GM23338 (cell line): ENCODE data around the gene KCNK3. TPM values are rescaled to one million over a fixed set of nuclear protein-coding genes. Genes with fewer than 3 reads are reported as not detected.

Experiments used
- ATAC-seq: fragments of 200-7000 bp; cut with Tn5 transposase; 3 replicates; pipeline ENCODE4 v1.9.1; 2020
- DNase-seq: peaks from one replicate; pipeline ENCODE4 v3.0.0-alpha.2; 2015; ENCODE audit warnings: low spot score
- H2AFZ ChIP-seq: fragments of 200-600 bp; sonication (generic); 2 replicates; pipeline ENCODE4 v1.8.0; 2016; ENCODE audit warnings: antibody characterized with exemption, mild to moderate bottlenecking, moderate library complexity
- H3F3A ChIP-seq: fragments of 200-600 bp; sonication (generic); replicated peaks from 2 replicates; pipeline ENCODE4 v1.8.0; 2017; ENCODE audit warnings: antibody characterized with exemption, mixed run types, low read depth
- H3K27ac ChIP-seq: fragments of 200-600 bp; sonication (generic); 2 replicates; pipeline ENCODE4 v1.6.1; 2016; ENCODE audit warnings: low read depth
- H3K27me3 ChIP-seq: fragments of 200-600 bp; sonication (generic); 2 replicates; pipeline ENCODE4 v1.8.0; 2016; ENCODE audit warnings: mild to moderate bottlenecking, mixed run types, moderate library complexity; ENCODE audit not compliant: insufficient read depth
- H3K36me3 ChIP-seq: fragments of 200-600 bp; sonication (generic); 2 replicates; pipeline ENCODE4 v1.8.0; 2016; ENCODE audit warnings: mild to moderate bottlenecking; ENCODE audit not compliant: insufficient read depth
- H3K4me1 ChIP-seq: fragments of 200-600 bp; sonication (generic); 2 replicates; pipeline ENCODE4 v1.8.0; 2016; ENCODE audit warnings: mild to moderate bottlenecking, moderate library complexity; ENCODE audit not compliant: insufficient read depth
- H3K4me2 ChIP-seq: fragments of 200-600 bp; sonication (generic); 2 replicates; pipeline ENCODE4 v1.7.1; 2017; ENCODE audit warnings: mixed run types
- H3K4me3 ChIP-seq: fragments of 200-600 bp; sonication (generic); 2 replicates; pipeline ENCODE4 v1.6.1; 2016; ENCODE audit warnings: mixed run types
- H3K79me2 ChIP-seq: fragments of 200-600 bp; sonication (generic); replicated peaks from 2 replicates; pipeline ENCODE4 v1.8.0; 2017; ENCODE audit warnings: mild to moderate bottlenecking; ENCODE audit not compliant: insufficient read depth
- H3K9me2 ChIP-seq: fragments of 200-600 bp; sonication (generic); 2 replicates; pipeline ENCODE4 v1.8.0; 2017; ENCODE audit not compliant: insufficient read depth
- H4K20me1 ChIP-seq: fragments of 200-600 bp; sonication (generic); replicated peaks from 2 replicates; pipeline ENCODE4 v1.8.0; 2017; ENCODE audit warnings: mild to moderate bottlenecking; ENCODE audit not compliant: insufficient read depth
- H3K27ac Mint-ChIP-seq: 2 replicates; pipeline ENCODE4 v1.8.0; 2020; ENCODE audit warnings: inconsistent platforms, mild to moderate bottlenecking, moderate library complexity, mixed read lengths
- H3K27me3 Mint-ChIP-seq: 3 replicates; pipeline ENCODE4 v1.8.0; 2022; ENCODE audit warnings: low read depth, mild to moderate bottlenecking, moderate library complexity, mixed read lengths, inconsistent platforms; ENCODE audit not compliant: insufficient read depth, poor library complexity
- H3K36me3 Mint-ChIP-seq: 3 replicates; pipeline ENCODE4 v1.8.0; 2021; ENCODE audit warnings: low read depth, mild to moderate bottlenecking, inconsistent platforms, moderate library complexity, mixed read lengths
- H3K4me1 Mint-ChIP-seq: 3 replicates; pipeline ENCODE4 v1.8.0; 2020; ENCODE audit warnings: mild to moderate bottlenecking, inconsistent platforms, mixed read lengths
- H3K4me3 Mint-ChIP-seq: 3 replicates; pipeline ENCODE4 v1.8.0; 2021; ENCODE audit warnings: moderate library complexity, mild to moderate bottlenecking, inconsistent platforms, mixed read lengths
- H3K9me3 Mint-ChIP-seq: 3 replicates; pipeline ENCODE4 v1.8.0; 2020; ENCODE audit warnings: moderate library complexity, mild to moderate bottlenecking, inconsistent platforms, mixed read lengths
- CREB1 ChIP-seq: fragments of 250-450 bp; sonication (Bioruptor Pico); IDR thresholded peaks from 2 replicates; pipeline ENCODE4 v1.5.0; 2020; ENCODE audit warnings: low read depth, mild to moderate bottlenecking, moderate library complexity
- EZH2phosphoT487 ChIP-seq: fragments of 200-600 bp; sonication (generic); IDR thresholded peaks from one replicate; pipeline ENCODE4 v1.8.1; 2018; ENCODE audit warnings: antibody characterized with exemption; ENCODE audit not compliant: unreplicated experiment
- NANOG ChIP-seq: IDR thresholded peaks from 2 replicates; pipeline ENCODE4 v1.6.1; 2016; ENCODE audit warnings: antibody characterized with exemption, borderline replicate concordance
- POLR2AphosphoS5 ChIP-seq: IDR thresholded peaks from 2 replicates; pipeline ENCODE4 v1.6.1; 2016; ENCODE audit warnings: antibody characterized with exemption, low read depth
- STAT1 ChIP-seq: IDR thresholded peaks from one replicate; pipeline ENCODE4 v1.6.1; 2016; ENCODE audit warnings: antibody characterized with exemption; ENCODE audit not compliant: unreplicated experiment
- ZNF114 ChIP-seq: fragments of 250-450 bp; sonication (Bioruptor Pico); IDR thresholded peaks from 2 replicates; pipeline ENCODE4 v1.5.0; 2020; ENCODE audit warnings: mild to moderate bottlenecking, moderate library complexity
- ZNF331 ChIP-seq: fragments of 250-450 bp; sonication (Bioruptor Pico); IDR thresholded peaks from 2 replicates; pipeline ENCODE4 v1.5.0; 2020; ENCODE audit warnings: low read depth, mild to moderate bottlenecking, moderate library complexity
- polyA plus RNA-seq: library from polyadenylated mRNA; unstranded; fragments of >200 nt; fragmentation: Nextera tagmentation; extraction: Ambion mirVana; gene quantifications from 2 replicates; pipeline ENCODE4 v1.2.1, GENCODE V29; 2016
- total RNA-seq: library from RNA; depleted of rRNA; stranded (reverse); fragments of >200 nt; shearing (Covaris generic); gene quantifications from 2 replicates; pipeline ENCODE4 v1.2.3, GENCODE V29; 2014
- TF ChIP-seq, protein P1 (sequence below): IDR thresholded peaks from 2 replicates; pipeline ENCODE4 v1.6.1; 2016; ENCODE audit warnings: antibody characterized with exemption
- TF ChIP-seq, protein P2 (sequence below), 2 experiments: fragments of 200-600 bp in 1 of 2; sonication (generic) in 1 of 2; conservative IDR thresholded peaks; 2 replicates each; pipeline versions ENCODE4 v1.5.1 to v1.6.1; 2016 to 2017; ENCODE audit warnings: antibody characterized with exemption in 2 of 2, low read depth in 2 of 2, mild to moderate bottlenecking in 2 of 2, moderate library complexity in 1 of 2
- TF ChIP-seq, protein P3 (sequence below): fragments of 250-450 bp; sonication (Bioruptor Pico); IDR thresholded peaks from 2 replicates; pipeline ENCODE4 v1.5.0; 2020; ENCODE audit warnings: mild to moderate bottlenecking, moderate library complexity

Gene KCNK3
- total and polyA plus RNA-seq, 2 experiments from 2014 or later: not detected

DNA sequence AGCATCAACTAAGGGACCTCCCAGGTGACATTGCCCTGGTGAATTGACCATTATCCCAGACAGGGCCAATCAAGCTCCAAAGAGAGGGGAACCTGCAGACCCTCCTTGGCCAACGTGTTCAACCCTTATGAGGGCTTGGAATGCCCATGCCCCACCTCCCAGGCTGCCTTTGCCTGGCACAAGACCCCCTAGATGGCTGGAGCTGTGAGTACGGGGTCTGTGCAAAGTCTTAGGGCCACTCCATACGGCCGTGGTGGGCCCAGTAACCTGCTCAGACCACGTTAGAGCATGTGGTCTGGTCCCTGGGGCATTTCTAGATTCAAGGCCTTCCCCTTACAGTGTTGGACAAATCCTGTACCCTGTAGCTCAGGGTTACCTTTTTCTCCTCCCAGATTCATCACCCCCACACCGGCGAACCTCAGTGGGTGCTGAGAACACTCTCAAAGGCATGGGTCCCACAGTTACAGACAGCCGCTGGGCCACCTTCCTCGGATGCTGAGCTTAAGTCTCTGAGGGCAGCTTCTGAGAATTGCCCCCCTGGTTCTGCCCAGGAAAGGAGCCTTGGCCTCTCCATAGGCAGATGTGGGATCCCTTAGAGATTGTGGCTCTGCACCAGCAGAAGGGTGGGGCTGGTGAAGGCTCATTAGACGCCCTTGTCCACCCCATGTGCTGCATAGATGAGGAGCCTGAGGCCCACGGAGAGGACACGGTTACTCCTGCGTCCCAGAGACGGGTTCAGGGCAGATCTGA is 18.3 kb upstream of the KCNK3 start:
- H2AFZ ChIP-seq: no peak overlapping the region
- H3F3A ChIP-seq: no peaks in the 10 kb centered on the region
- H3K4me1 ChIP-seq: no peaks in the 10 kb centered on the region
- no peak overlapping the region for H3K4me2 ChIP-seq
- H3K4me3 ChIP-seq: no peak overlapping the region
- Mint-ChIP-seq H3K4me3 (no peak overlapping the region), H3K36me3 (peaks cover 4% of the 10 kb centered on the region; the same call in 1 of the 3 replicates), H3K27me3 (peaks cover 8% of the 10 kb centered on the region), H3K27ac (no peak overlapping the region), H3K4me1 (peaks cover 3% of the 10 kb centered on the region), H3K9me3 (peaks cover 6% of the 10 kb centered on the region; the same call in 2 of the 3 replicates)
- H3K27ac ChIP-seq: no peak overlapping the region
- TF ChIP-seq, protein P1, sequence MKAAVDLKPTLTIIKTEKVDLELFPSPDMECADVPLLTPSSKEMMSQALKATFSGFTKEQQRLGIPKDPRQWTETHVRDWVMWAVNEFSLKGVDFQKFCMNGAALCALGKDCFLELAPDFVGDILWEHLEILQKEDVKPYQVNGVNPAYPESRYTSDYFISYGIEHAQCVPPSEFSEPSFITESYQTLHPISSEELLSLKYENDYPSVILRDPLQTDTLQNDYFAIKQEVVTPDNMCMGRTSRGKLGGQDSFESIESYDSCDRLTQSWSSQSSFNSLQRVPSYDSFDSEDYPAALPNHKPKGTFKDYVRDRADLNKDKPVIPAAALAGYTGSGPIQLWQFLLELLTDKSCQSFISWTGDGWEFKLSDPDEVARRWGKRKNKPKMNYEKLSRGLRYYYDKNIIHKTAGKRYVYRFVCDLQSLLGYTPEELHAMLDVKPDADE: no peak
- TF ChIP-seq STAT1 (no peak), POLR2AphosphoS5 (no peak), CREB1 (CRISPR knock-in tag) (no peak)
- TF ChIP-seq, protein P2, sequence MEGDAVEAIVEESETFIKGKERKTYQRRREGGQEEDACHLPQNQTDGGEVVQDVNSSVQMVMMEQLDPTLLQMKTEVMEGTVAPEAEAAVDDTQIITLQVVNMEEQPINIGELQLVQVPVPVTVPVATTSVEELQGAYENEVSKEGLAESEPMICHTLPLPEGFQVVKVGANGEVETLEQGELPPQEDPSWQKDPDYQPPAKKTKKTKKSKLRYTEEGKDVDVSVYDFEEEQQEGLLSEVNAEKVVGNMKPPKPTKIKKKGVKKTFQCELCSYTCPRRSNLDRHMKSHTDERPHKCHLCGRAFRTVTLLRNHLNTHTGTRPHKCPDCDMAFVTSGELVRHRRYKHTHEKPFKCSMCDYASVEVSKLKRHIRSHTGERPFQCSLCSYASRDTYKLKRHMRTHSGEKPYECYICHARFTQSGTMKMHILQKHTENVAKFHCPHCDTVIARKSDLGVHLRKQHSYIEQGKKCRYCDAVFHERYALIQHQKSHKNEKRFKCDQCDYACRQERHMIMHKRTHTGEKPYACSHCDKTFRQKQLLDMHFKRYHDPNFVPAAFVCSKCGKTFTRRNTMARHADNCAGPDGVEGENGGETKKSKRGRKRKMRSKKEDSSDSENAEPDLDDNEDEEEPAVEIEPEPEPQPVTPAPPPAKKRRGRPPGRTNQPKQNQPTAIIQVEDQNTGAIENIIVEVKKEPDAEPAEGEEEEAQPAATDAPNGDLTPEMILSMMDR (conservative IDR thresholded peaks at IDR 0.05; ENCODE audit: low read depth in 2 of 2): no peak
- H3K9me2 ChIP-seq: no peaks in the 10 kb centered on the region; the same call in 1 of the 2 replicates
- ATAC-seq (no peak), DNase-seq (no peak)
- H3K27me3 ChIP-seq: no peaks in the 10 kb centered on the region
- H3K36me3 ChIP-seq: no peaks in the 10 kb centered on the region
- no peaks in the 10 kb centered on the region for H3K79me2 ChIP-seq
- H4K20me1 ChIP-seq: no peaks in the 10 kb centered on the region

DNA sequence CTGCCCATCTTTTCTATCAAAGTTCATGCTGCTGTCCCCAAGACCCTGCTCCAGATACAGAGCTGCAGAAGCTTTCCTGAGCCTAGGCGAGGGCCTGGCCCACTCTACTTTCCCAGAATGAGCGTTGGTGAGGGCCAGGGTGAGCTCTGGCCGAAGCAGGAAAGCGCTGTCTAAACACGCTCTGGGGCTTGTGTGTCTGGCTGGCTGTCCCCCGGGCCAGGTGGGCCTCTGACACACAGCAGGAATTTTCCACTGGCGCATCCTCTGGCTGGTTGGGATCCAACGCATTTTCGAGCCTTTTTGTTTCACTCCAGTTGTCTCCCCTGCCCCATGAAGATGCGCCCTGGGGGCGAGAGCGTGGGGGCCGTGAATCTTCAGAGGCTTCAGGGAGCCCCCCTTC is 17.8 kb upstream of the KCNK3 start:
- H3K9me3 Mint-ChIP-seq: peaks cover 6% of the 10 kb centered on the region; the same call in 2 of the 3 replicates
- no peak overlapping the region for H3K4me3 Mint-ChIP-seq
- H2AFZ ChIP-seq: no peak overlapping the region
- no peak overlapping the region for H3K27ac Mint-ChIP-seq
- H3K9me2 ChIP-seq: no peaks in the 10 kb centered on the region; the same call in 1 of the 2 replicates
- H3K4me2 ChIP-seq: no peak overlapping the region
- no peaks in the 10 kb centered on the region for H4K20me1 ChIP-seq
- no peak overlapping the region for H3K4me3 ChIP-seq
- peaks cover 3% of the 10 kb centered on the region for H3K4me1 Mint-ChIP-seq
- H3K79me2 ChIP-seq: no peaks in the 10 kb centered on the region
- H3F3A ChIP-seq: no peaks in the 10 kb centered on the region
- peaks cover 4% of the 10 kb centered on the region; the same call in 1 of the 3 replicates for H3K36me3 Mint-ChIP-seq
- ATAC-seq (no peak), DNase-seq (no peak)
- H3K27ac ChIP-seq: no peak overlapping the region
- H3K27me3 Mint-ChIP-seq: peaks cover 8% of the 10 kb centered on the region
- H3K36me3 ChIP-seq: no peaks in the 10 kb centered on the region
- no peaks in the 10 kb centered on the region for H3K27me3 ChIP-seq
- no peaks in the 10 kb centered on the region for H3K4me1 ChIP-seq
- TF ChIP-seq ZNF331 (CRISPR knock-in tag): no peak
- no peak for TF ChIP-seq POLR2AphosphoS5
- TF ChIP-seq STAT1: no peak
- no peak for TF ChIP-seq ZNF114
- TF ChIP-seq, protein P3, sequence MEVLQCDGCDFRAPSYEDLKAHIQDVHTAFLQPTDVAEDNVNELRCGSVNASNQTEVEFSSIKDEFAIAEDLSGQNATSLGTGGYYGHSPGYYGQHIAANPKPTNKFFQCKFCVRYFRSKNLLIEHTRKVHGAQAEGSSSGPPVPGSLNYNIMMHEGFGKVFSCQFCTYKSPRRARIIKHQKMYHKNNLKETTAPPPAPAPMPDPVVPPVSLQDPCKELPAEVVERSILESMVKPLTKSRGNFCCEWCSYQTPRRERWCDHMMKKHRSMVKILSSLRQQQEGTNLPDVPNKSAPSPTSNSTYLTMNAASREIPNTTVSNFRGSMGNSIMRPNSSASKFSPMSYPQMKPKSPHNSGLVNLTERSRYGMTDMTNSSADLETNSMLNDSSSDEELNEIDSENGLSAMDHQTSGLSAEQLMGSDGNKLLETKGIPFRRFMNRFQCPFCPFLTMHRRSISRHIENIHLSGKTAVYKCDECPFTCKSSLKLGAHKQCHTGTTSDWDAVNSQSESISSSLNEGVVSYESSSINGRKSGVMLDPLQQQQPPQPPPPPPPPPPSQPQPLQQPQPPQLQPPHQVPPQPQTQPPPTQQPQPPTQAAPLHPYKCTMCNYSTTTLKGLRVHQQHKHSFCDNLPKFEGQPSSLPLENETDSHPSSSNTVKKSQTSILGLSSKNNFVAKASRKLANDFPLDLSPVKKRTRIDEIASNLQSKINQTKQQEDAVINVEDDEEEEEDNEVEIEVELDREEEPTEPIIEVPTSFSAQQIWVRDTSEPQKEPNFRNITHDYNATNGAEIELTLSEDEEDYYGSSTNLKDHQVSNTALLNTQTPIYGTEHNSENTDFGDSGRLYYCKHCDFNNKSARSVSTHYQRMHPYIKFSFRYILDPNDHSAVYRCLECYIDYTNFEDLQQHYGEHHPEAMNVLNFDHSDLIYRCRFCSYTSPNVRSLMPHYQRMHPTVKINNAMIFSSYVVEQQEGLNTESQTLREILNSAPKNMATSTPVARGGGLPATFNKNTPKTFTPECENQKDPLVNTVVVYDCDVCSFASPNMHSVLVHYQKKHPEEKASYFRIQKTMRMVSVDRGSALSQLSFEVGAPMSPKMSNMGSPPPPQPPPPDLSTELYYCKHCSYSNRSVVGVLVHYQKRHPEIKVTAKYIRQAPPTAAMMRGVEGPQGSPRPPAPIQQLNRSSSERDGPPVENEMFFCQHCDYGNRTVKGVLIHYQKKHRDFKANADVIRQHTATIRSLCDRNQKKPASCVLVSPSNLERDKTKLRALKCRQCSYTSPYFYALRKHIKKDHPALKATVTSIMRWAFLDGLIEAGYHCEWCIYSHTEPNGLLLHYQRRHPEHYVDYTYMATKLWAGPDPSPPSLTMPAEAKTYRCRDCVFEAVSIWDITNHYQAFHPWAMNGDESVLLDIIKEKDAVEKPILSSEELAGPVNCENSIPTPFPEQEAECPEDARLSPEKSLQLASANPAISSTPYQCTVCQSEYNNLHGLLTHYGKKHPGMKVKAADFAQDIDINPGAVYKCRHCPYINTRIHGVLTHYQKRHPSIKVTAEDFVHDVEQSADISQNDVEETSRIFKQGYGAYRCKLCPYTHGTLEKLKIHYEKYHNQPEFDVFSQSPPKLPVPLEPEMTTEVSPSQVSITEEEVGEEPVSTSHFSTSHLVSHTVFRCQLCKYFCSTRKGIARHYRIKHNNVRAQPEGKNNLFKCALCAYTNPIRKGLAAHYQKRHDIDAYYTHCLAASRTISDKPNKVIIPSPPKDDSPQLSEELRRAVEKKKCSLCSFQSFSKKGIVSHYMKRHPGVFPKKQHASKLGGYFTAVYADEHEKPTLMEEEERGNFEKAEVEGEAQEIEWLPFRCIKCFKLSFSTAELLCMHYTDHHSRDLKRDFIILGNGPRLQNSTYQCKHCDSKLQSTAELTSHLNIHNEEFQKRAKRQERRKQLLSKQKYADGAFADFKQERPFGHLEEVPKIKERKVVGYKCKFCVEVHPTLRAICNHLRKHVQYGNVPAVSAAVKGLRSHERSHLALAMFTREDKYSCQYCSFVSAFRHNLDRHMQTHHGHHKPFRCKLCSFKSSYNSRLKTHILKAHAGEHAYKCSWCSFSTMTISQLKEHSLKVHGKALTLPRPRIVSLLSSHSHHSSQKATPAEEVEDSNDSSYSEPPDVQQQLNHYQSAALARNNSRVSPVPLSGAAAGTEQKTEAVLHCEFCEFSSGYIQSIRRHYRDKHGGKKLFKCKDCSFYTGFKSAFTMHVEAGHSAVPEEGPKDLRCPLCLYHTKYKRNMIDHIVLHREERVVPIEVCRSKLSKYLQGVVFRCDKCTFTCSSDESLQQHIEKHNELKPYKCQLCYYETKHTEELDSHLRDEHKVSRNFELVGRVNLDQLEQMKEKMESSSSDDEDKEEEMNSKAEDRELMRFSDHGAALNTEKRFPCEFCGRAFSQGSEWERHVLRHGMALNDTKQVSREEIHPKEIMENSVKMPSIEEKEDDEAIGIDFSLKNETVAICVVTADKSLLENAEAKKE (CRISPR knock-in tag): no peak
- TF ChIP-seq EZH2phosphoT487: no peak
- TF ChIP-seq NANOG: no peak
- TF ChIP-seq CREB1 (CRISPR knock-in tag): no peak
- TF ChIP-seq, protein P1: no peak
